Measurements from ENCODE around the gene CCDC66. TPM values are rescaled to one million over a fixed set of nuclear protein-coding genes. Genes with fewer than 3 reads are reported as not detected.

The CCDC66 gene
- total and polyA plus RNA-seq, 9 donors, result 11.3 to 24.5 (median 16.6) TPM

DNA sequence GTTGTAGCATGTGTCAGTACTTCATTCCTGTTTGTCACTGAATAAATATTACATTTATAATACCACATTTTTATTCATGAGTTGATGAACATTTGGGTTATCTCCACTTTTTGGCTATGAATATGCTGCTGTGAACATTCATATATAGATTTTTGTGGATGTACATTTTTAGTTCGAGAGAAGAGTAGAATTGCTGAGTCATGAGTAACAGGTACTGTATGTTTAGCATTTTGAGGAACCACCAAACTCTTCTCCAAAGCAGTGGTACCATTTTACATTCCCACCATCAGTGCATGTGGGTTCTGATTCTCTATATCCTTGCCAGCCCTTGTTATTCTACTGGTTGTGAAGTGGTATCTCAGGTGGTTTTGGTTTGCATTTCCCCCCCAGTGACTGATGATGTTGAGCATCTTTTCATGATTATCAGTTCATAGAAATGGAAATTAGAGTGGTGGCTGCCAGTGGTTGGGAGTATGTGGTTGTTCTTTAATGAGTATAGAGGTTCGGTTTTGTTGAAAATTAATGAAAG is 59.6 kb downstream of the CCDC66 start:
- H3K9me3 ChIP-seq (replicated peaks; ENCODE audit: control insufficient read depth, low read depth, low read length), result no peaks in the 10 kb centered on the region
- DNase-seq, result no peak
- no CpG with 5 or more reads among the region's 2 CpGs for WGBS (ENCODE audit: insufficient coverage)
- no peaks in the 10 kb centered on the region for H3K4me1 ChIP-seq (ENCODE audit: control insufficient read depth, insufficient read depth, low read length)
- H3K4me3 ChIP-seq (ENCODE audit: low read length), result no peak overlapping the region
- peaks cover 34% of the 10 kb centered on the region for H3K36me3 ChIP-seq (ENCODE audit: control insufficient read depth, insufficient read depth, low read length)
- H3K27me3 ChIP-seq (ENCODE audit: control insufficient read depth, insufficient read depth, low read length), result no peaks in the 10 kb centered on the region
- no peak overlapping the region for H3K27ac ChIP-seq (ENCODE audit: low read length)

DNA sequence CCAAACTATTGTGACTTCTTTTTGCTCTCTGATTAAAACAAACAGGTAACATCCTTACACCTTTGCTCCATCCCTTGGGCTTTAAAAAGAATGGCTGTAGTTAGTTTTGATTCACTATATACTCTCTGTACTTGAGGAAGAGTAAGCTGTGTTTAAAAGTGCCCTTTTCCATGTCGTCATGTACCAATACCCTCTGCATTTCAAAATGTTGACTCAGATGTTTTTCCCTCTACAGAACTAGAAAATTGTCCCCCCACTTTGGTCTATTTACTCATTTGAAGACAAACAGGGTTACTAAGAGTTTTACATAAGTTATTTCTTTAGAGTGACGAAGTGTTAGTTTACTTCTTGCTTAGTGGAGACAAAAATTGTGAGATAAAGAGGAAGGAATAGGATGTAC is 63.4 kb downstream of the CCDC66 start:
- no peak for DNase-seq
- Histone ChIP-seq H3K4me3 (ENCODE audit: low read length) (no peak overlapping the region), H3K9me3 (replicated peaks; ENCODE audit: control insufficient read depth, low read depth, low read length) (no peaks in the 10 kb centered on the region), H3K27ac (ENCODE audit: low read length) (no peak overlapping the region), H3K4me1 (ENCODE audit: control insufficient read depth, insufficient read depth, low read length) (no peaks in the 10 kb centered on the region), H3K36me3 (ENCODE audit: control insufficient read depth, insufficient read depth, low read length) (peaks cover 26% of the 10 kb centered on the region), H3K27me3 (ENCODE audit: control insufficient read depth, insufficient read depth, low read length) (no peaks in the 10 kb centered on the region)
- no CpG with 5 or more reads among the region's 2 CpGs for WGBS (ENCODE audit: insufficient coverage)

- DNase-seq, result no peak
- H3K4me3 ChIP-seq (ENCODE audit: low read length), result no peak overlapping the region
- peaks cover 30% of the 10 kb centered on the region for H3K36me3 ChIP-seq (ENCODE audit: control insufficient read depth, insufficient read depth, low read length)
- no peaks in the 10 kb centered on the region for H3K4me1 ChIP-seq (ENCODE audit: control insufficient read depth, insufficient read depth, low read length)
- H3K9me3 ChIP-seq (replicated peaks; ENCODE audit: control insufficient read depth, low read depth, low read length), result no peaks in the 10 kb centered on the region
- 75% methylated on average over 1 of the region's 3 CpGs for WGBS (ENCODE audit: insufficient coverage)
- no peak overlapping the region for H3K27ac ChIP-seq (ENCODE audit: low read length)
- no peaks in the 10 kb centered on the region for H3K27me3 ChIP-seq (ENCODE audit: control insufficient read depth, insufficient read depth, low read length)
Measured at GRCh38 chr3:56621681-56622080, 64.7 kb downstream of the CCDC66 start.

DNA sequence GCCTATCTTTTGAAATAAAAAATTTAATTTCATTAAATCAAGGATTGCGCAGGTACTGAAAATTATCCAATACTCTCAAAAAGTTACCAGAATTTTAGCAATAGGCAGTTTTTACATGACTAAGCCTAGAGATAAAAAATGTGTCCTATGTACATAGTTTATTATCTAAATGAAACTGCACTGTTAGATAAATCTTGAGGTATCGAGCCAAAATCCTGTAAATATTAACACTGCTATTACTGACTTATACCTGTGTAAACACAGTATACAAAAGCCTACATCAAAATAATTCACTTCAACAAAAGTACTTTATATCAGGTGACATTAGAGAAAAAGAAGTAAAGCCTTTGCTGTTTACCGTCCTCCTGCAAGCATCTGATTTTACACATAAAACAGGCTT is 65.4 kb downstream of the CCDC66 start:
- no peaks in the 10 kb centered on the region for H3K27me3 ChIP-seq (ENCODE audit: control insufficient read depth, insufficient read depth, low read length)
- no CpG with 5 or more reads among the region's 3 CpGs for WGBS (ENCODE audit: insufficient coverage)
- no peaks in the 10 kb centered on the region for H3K9me3 ChIP-seq (replicated peaks; ENCODE audit: control insufficient read depth, low read depth, low read length)
- DNase-seq, result no peak
- peaks cover 30% of the 10 kb centered on the region for H3K36me3 ChIP-seq (ENCODE audit: control insufficient read depth, insufficient read depth, low read length)
- H3K4me3 ChIP-seq (ENCODE audit: low read length), result no peak overlapping the region
- no peaks in the 10 kb centered on the region for H3K4me1 ChIP-seq (ENCODE audit: control insufficient read depth, insufficient read depth, low read length)
- H3K27ac ChIP-seq (ENCODE audit: low read length), result no peak overlapping the region

DNA sequence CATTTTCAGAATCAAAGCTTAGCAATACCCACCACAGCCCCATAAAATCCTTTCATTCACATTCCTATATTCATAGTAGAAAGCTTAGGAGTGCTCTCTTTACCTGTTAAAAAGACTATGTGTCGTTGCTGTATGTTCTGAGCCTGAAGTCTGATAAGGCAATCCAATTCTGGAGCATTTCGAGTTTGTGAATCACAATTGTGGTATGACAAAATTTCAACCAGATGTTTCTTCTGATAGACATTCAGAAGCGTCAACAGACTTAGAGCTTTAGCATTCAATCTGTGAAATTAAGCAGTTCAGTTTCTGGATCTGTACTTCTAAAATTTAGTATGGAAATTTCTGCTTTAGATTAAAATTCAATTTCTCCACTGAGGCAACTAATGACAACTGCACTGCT is 67.8 kb downstream of the CCDC66 start:
- peaks cover 26% of the 10 kb centered on the region for H3K36me3 ChIP-seq (ENCODE audit: control insufficient read depth, insufficient read depth, low read length)
- no peaks in the 10 kb centered on the region for H3K4me1 ChIP-seq (ENCODE audit: control insufficient read depth, insufficient read depth, low read length)
- WGBS (ENCODE audit: insufficient coverage), result 88% methylated on average over 1 of the region's 3 CpGs
- H3K27ac ChIP-seq (ENCODE audit: low read length), result no peak overlapping the region
- H3K9me3 ChIP-seq (replicated peaks; ENCODE audit: control insufficient read depth, low read depth, low read length), result no peaks in the 10 kb centered on the region
- H3K27me3 ChIP-seq (ENCODE audit: control insufficient read depth, insufficient read depth, low read length), result no peaks in the 10 kb centered on the region
- DNase-seq, result peak; percentile 32
- no peak overlapping the region for H3K4me3 ChIP-seq (ENCODE audit: low read length)

- H3K9me3 ChIP-seq (replicated peaks; ENCODE audit: control insufficient read depth, low read depth, low read length), result no peaks in the 10 kb centered on the region
- no peak overlapping the region for H3K4me3 ChIP-seq (ENCODE audit: low read length)
- no peaks in the 10 kb centered on the region for H3K4me1 ChIP-seq (ENCODE audit: control insufficient read depth, insufficient read depth, low read length)
- peaks cover 36% of the 10 kb centered on the region for H3K36me3 ChIP-seq (ENCODE audit: control insufficient read depth, insufficient read depth, low read length)
- WGBS (ENCODE audit: insufficient coverage), result 80% methylated on average over 1 of the region's 2 CpGs
- H3K27ac ChIP-seq (ENCODE audit: low read length), result no peak overlapping the region
- no peaks in the 10 kb centered on the region for H3K27me3 ChIP-seq (ENCODE audit: control insufficient read depth, insufficient read depth, low read length)
- no peak for DNase-seq
Measured at GRCh38 chr3:56629047-56629446, 72.1 kb downstream of the CCDC66 start.

GRCh38 chr3:56629451-56629850 is 72.5 kb downstream of the CCDC66 start:
- H3K36me3 ChIP-seq (ENCODE audit: control insufficient read depth, insufficient read depth, low read length), result peaks cover 36% of the 10 kb centered on the region
- H3K9me3 ChIP-seq (replicated peaks; ENCODE audit: control insufficient read depth, low read depth, low read length), result no peaks in the 10 kb centered on the region
- no peaks in the 10 kb centered on the region for H3K4me1 ChIP-seq (ENCODE audit: control insufficient read depth, insufficient read depth, low read length)
- H3K27ac ChIP-seq (ENCODE audit: low read length), result no peak overlapping the region
- H3K27me3 ChIP-seq (ENCODE audit: control insufficient read depth, insufficient read depth, low read length), result no peaks in the 10 kb centered on the region
- no peak for DNase-seq
- no peak overlapping the region for H3K4me3 ChIP-seq (ENCODE audit: low read length)

DNA sequence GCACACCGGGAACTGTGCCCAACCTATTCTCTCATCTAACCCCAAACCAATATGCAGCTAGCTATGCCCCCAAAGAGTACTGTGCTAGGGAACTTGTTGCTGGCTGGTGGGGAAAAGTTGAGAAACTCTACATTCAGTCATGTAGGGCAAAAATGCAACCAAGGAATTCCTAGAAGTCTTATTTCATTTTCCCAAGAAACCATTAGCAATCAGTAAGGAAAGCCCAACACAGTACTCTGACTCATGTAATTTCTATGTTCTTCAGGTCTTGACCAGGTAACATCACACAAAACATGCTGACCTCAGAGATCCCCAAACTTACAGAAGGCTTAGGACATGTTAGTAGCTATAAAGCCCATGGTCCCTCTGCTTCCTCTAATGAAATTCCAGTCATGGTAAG is 74.0 kb downstream of the CCDC66 start:
- H3K4me3 ChIP-seq (ENCODE audit: low read length), result no peak overlapping the region
- no peak for DNase-seq
- no peaks in the 10 kb centered on the region for H3K27me3 ChIP-seq (ENCODE audit: control insufficient read depth, insufficient read depth, low read length)
- no peaks in the 10 kb centered on the region for H3K9me3 ChIP-seq (replicated peaks; ENCODE audit: control insufficient read depth, low read depth, low read length)
- peaks cover 30% of the 10 kb centered on the region for H3K36me3 ChIP-seq (ENCODE audit: control insufficient read depth, insufficient read depth, low read length)
- WGBS (ENCODE audit: insufficient coverage), result no CpG with 5 or more reads among the region's 1 CpG
- H3K4me1 ChIP-seq (ENCODE audit: control insufficient read depth, insufficient read depth, low read length), result no peaks in the 10 kb centered on the region
- no peak overlapping the region for H3K27ac ChIP-seq (ENCODE audit: low read length)

- Histone ChIP-seq H3K36me3 (ENCODE audit: control insufficient read depth, insufficient read depth, low read length) (peaks cover 29% of the 10 kb centered on the region), H3K4me3 (ENCODE audit: low read length) (no peak overlapping the region), H3K27me3 (ENCODE audit: control insufficient read depth, insufficient read depth, low read length) (no peaks in the 10 kb centered on the region), H3K9me3 (replicated peaks; ENCODE audit: control insufficient read depth, low read depth, low read length) (no peaks in the 10 kb centered on the region), H3K4me1 (ENCODE audit: control insufficient read depth, insufficient read depth, low read length) (no peaks in the 10 kb centered on the region), H3K27ac (ENCODE audit: low read length) (no peak overlapping the region)
- WGBS (ENCODE audit: insufficient coverage), result 80% methylated on average over 1 of the region's 4 CpGs
- DNase-seq, result no peak
Measured at GRCh38 chr3:56633181-56633580, 76.2 kb downstream of the CCDC66 start.

DNA sequence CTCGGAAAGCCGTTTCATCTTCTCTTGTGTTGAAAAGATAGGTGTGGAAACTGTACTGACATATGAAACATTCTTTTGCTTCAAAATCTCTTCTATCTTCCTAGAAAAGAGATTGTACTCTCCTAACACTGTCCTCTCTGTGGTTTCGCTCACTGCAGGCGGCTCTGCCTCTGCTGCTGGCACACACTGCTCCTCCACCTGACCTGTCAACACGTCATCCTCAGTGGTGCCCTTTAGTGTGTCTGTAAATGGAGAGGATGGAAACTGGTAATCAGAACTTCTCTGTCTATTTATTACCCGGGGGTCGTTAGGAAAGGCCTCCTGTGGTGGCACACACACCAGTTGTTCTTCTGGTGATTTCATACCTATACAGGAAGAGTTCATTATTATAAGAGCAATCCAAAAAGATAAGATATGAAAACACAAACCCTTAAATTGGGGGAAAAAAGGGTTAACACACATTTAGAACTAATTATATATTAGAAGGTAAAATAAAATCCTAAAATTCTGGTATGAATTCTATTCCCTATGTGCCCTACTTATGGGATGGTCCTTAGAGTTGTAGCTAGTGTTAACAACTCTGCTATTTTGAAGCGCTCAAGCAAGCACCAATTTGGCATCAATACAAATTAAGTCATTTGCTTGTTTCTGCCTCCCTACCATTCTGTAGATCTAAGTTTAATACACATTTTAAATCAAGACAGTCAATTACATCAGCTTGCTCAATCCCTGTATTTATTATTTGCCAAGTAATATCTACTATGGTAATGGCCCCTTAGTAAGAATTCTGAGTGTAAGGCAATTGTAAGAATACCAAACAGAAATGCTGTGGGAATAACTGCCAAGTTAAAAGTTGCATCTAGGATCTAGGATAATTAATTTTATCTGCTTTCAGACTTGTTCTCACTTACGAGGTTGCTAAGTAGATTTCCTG is 76.9 kb downstream of the CCDC66 start:
- Histone ChIP-seq H3K27ac (ENCODE audit: low read length) (no peak overlapping the region), H3K27me3 (ENCODE audit: control insufficient read depth, insufficient read depth, low read length) (no peaks in the 10 kb centered on the region), H3K9me3 (replicated peaks; ENCODE audit: control insufficient read depth, low read depth, low read length) (no peaks in the 10 kb centered on the region), H3K4me1 (ENCODE audit: control insufficient read depth, insufficient read depth, low read length) (no peaks in the 10 kb centered on the region), H3K4me3 (ENCODE audit: low read length) (no peak overlapping the region), H3K36me3 (ENCODE audit: control insufficient read depth, insufficient read depth, low read length) (peaks cover 32% of the 10 kb centered on the region)
- DNase-seq, result peak; percentile 4
- WGBS (ENCODE audit: insufficient coverage), result no CpG with 5 or more reads among the region's 9 CpGs

Measured in muscle of leg (tissue), 11 donors.